ENCODE results near the gene LYRM4.

- TF ChIP-seq, protein P1, sequence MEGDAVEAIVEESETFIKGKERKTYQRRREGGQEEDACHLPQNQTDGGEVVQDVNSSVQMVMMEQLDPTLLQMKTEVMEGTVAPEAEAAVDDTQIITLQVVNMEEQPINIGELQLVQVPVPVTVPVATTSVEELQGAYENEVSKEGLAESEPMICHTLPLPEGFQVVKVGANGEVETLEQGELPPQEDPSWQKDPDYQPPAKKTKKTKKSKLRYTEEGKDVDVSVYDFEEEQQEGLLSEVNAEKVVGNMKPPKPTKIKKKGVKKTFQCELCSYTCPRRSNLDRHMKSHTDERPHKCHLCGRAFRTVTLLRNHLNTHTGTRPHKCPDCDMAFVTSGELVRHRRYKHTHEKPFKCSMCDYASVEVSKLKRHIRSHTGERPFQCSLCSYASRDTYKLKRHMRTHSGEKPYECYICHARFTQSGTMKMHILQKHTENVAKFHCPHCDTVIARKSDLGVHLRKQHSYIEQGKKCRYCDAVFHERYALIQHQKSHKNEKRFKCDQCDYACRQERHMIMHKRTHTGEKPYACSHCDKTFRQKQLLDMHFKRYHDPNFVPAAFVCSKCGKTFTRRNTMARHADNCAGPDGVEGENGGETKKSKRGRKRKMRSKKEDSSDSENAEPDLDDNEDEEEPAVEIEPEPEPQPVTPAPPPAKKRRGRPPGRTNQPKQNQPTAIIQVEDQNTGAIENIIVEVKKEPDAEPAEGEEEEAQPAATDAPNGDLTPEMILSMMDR (IDR thresholded peaks at IDR 0.05; ENCODE audit: low read depth, low read length): no peak
- TF ChIP-seq EZH2phosphoT487 (IDR thresholded peaks at IDR 0.05; ENCODE audit: low read depth): no peak
These were observed 149.1 kb downstream of the LYRM4 start for GRCh38 chr6:5111626-5112025.
